ENCODE data around the gene NFE2L2.
"Not testable (repeated sequence)": the region's sequence is repeated elsewhere in the genome, so short reads cannot be mapped to it uniquely, and the experiment has no call there.

The NFE2L2 gene

GRCh38 chr2:177188482-177189469, 75.8 kb downstream of the NFE2L2 start:
- no peak for DNase-seq

GRCh38 chr2:177187631-177188312, 76.8 kb downstream of the NFE2L2 start:
- DNase-seq, result peak; percentile 80

DNA sequence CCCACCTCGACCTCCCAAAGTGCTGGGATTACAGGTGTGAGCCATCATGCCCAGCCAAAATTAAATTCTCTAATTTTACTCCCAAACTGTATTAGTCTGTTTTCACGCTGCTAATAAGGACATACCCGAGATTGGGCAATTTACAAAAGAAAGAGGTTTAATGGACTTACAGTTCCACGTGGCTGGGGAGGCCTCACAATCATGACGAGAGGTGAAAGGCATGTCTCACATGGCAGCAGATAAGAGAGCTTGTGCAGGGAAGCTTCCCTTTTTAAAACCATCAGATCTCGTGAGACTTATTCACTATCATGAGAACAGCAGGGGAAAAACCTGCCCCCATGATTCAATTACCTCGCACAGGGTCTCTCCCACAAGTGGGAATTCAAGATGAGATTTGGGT, 78.5 kb downstream of the NFE2L2 start:
- not testable (repeated sequence) for DNase-seq

GRCh38 chr2:177184606-177185005, 79.9 kb downstream of the NFE2L2 start:
- DNase-seq, result no peak

DNA sequence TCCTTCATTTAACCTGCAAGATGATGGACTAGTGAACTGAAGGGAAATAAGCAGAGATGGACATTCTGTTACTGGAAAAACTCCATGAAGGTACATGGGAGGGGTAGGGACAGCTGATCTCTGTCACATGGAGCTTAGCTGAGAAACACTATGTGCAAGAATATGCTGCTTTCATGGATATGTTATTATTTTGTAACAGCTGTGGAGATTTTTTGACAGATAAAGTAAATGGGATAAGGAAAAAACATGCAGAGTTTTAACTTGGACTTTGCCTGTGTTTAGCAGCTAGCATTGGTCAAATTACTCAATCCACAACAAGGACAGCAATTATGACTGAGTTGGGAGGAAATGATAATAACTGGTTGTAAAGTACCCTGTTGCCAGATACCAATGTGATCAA, 80.7 kb downstream of the NFE2L2 start:
- DNase-seq, result no peak
